GM21825 (cell line): ENCODE measurements around the gene DSCAML1.

Experiments
- ATAC-seq: cut with Tn5 transposase; IDR thresholded peaks from one replicate; pipeline ENCODE4 v1.9.1; 2021; ENCODE audit warnings: mild to moderate bottlenecking, moderate library complexity; ENCODE audit not compliant: unreplicated experiment

Gene DSCAML1

DNA sequence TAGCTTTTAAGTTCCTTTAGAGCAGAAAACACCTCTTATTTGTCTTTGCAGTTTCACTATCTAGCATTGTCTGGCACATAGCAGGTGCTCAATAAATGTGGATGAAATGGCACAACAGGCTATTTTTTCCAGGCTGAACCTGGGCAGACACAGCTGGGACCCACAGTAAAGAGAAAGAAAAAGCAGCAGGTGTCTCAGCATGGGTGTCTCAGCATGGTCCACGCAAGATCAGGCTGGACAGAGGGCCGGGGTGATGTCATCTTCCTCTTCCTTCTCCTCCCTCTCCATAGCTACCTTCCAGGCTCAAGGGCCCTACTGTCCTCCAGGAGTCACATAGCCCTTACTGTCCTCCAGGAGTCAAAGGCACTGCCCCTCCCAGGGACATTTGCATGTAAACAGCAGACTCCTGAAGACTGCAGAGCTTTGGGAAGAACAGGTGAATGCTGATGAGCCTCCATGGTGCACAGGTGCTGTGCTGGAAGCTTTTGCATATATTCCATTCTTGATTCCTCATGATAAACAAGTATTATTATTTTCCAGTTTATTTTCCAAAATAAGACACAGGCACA, 65.2 kb downstream of the DSCAML1 start:
- ATAC-seq, result no peak

DNA sequence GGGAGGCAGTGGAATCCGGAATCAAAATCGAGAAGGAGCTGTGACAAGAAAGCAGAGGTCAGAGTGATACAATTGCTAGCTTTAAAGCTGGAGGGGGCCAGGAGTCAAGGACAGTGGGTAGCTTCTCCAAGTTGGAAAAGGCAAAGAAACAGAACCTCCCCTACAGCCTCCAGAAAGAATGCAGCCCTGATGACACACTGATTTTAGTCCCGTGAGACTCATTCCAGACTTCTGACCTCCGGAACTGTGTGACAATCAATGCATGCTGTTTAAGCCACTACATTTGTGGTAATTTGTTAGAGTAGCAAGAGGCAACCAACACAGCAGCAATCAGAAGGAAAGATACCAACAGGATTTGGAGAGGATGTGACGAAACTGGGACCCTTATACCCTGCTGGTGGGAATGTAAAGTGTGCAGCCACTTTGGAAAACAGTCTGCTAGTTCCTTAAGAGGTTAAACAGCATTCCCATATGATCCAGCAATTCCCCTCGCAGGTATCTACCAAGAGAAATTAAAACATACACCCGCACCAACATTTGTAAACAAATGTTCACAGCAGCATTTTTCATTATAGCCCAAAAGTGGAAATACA, 66.7 kb downstream of the DSCAML1 start:
- ATAC-seq, result no peak

DNA sequence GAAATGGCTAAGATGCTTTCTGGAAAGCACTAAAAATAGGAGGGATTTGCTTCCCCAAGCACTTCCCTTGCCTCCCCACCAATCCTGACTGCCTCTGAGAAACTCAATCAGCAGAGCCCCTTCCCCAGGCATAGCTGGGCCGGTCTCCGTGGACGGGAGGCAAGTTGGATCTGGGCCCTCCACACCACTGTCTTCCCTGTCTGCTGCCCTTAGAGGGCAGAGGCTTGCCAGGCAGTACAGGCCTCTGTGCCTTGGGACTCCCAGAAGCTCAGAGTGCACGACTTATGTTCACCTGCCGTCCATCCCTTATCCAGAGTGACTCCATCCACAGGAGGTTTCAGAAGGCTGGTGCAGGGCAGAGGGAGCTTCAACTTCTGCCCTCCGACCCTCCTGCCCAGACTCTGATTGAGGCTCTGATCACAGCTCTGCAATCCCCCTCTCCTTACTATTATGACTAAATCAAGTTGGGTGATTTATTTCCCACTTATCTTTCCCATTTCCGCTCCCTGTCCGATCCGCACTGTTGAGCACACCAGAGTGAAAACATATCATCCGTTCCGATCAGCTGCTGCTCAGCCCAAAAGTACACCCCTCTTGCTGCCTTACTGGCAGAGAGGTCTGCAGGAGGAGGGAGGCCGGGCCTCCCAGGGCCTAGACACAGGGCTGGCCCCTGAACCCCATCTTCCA, 71.8 kb downstream of the DSCAML1 start:
- no peak for ATAC-seq

DNA sequence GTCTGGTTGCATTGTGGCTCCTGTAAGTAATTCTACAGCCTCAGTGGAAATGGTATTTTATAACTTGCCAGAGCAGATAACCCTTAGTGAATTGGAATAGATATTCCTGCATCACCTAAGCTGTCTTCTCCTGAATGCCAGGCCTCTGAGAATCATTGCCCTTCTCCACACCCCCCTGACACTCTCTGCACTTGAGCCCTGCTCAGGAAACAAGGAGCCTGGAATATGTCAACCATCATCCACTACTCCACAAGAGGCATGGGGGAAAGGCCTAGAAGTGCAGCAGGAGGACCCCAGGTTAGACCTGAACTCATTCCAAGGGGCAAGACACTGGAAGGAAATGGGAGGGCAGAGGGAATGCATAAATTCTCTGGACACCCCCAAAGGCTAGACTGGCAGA, 72.4 kb downstream of the DSCAML1 start:
- no peak for ATAC-seq

DNA sequence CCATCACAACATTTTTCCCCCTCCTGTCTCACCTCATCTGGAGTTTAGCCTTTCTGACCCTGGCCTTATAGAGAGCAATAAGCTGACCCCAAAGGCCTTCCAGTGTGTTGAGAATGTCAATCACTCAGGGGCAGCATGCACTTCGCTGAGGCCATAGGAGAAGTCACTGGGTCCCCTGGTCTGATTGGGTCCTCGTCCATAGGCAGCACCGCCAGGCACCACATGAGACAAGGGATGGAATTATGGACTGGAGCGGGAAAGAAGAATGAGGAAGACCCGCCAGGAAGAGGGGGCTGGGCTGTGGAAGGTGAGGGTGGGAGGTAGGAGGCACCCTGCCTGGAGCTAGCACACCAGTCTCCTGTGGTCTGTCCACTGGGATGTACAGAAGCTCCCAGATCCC, 72.9 kb downstream of the DSCAML1 start:
- ATAC-seq, result no peak

DNA sequence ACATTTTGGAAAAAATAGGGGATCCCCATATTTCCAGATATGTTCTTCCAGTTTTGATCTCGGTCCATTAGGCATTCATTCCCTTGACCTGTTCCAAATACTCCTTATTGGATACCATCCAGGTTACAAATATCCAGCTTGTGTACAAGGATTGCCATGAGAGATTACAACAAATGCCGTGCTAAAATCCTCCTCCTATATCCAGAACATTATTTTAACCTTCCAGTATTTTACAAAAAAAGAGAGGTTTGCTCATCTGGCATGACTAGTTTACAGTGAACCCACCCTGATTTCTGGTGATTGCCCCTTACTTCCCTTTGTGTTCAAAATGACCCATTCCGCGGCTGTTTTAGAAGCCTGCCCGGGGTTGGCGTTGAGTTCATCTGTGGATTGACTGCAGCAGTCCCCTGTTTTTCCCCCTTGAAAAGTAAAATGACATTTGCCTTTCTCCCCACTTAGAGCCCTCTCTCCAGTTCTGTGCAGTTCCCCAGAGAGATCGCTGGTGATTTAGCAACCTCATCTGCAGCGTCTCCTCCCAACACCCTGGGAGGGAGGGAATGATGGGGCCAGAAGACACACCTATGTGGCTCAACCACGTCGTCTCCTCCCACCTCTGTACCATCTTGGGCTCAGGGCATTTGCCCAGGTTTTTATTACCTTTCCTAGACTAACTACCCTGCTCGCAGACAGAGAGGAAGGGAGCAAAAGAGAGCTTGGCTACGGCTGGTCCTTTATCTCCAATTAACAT, 73.6 kb downstream of the DSCAML1 start:
- ATAC-seq, result no peak

DNA sequence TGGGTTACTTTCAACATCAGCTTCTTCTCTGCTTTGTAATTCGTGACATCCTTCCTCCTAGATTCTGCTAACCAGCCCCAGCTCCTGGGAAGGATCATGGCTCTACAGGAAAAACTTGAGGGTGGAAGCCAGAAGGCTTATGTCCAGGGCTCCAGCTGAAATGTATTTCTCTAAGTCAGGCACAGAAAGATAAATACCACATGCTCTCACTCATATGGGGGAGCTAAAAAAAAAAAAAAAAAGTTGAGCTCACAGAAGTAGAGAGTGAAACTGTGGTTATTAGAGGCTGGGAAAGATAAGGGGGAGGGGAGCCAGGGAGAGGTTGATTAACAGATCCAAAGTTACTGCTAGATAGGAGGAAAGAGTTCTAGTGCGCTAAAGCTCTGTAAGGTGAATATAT, 74.9 kb downstream of the DSCAML1 start:
- no peak for ATAC-seq

DNA sequence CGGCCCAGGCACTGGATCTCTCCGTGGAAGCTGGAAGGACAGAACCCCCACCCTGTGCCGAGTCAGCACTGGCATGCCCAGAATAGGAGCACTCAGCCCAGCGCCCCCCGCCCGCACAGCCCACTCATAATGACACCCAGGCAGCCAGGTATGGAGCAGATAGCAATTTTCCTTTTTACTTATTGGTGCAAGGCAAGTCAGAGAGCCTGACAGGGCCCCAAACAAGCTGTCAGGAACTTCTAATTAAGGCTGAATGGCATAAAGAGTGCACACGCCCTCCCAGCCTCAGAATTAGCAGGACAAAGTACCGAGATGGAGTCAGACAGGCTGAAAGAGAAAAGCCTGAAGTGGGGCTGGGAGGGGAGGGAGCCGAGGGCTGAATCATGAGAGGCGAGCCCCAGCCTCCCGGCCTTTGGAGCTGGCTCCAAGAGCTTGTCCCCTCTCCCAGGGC, 76.9 kb downstream of the DSCAML1 start:
- ATAC-seq, result no peak

DNA sequence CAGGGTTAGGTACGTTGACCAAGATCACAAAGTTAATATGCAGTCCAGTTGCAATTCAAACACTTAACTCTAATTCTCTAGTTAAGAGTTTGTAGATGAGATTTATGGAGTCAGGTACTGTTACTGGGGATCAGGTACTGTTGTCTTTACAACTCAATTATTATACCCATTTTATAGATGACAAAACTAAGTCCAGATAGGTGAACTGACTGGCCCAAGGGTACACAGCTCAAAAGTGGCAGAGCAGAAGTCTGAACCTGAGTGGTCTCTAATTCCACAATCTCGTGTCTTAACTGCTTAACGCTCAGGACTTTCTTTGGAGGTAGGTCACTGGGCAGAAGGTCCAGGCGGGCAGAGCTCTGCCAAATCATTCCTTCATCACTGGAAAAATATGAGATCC, 77.5 kb downstream of the DSCAML1 start:
- ATAC-seq, result no peak

DNA sequence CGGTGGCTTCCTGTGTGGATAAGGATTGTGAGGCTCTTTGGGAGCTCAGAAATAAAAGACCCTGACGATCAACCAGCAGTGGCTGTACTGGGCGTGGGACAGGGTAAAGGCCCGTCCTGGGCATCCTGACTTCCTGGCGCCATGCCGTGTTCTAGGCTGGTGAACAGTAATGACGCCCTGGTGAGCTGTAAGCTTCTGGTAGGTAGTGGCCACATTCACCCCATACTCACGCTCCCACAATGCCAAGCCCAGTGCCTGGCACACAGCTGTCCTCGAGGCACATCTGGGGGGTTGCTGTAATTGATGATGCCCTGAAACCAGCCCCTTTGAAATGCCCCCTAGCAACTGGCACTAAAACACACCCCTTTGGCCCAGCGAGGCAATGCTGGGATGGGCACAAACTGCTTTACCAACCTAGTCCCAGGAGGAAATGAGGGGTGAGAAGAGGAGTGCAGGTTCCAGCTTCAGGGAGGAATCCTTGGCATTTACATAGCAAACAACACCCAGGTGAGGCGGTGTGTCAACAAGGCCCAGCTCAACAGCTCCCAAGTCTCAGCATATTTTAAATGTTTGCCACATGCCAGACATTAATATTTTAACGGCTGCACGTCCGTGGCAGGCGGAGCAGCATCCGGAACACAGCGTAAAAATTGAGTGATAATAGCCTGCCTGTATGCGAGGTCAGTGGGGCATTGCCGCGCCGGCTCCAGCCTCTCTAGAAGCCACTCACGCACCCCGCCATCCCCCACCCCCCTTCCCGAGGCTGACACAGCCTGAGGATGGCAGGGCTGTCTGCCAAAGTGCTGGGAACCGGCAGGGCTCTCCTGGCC, 79.3 kb downstream of the DSCAML1 start:
- no peak for ATAC-seq

DNA sequence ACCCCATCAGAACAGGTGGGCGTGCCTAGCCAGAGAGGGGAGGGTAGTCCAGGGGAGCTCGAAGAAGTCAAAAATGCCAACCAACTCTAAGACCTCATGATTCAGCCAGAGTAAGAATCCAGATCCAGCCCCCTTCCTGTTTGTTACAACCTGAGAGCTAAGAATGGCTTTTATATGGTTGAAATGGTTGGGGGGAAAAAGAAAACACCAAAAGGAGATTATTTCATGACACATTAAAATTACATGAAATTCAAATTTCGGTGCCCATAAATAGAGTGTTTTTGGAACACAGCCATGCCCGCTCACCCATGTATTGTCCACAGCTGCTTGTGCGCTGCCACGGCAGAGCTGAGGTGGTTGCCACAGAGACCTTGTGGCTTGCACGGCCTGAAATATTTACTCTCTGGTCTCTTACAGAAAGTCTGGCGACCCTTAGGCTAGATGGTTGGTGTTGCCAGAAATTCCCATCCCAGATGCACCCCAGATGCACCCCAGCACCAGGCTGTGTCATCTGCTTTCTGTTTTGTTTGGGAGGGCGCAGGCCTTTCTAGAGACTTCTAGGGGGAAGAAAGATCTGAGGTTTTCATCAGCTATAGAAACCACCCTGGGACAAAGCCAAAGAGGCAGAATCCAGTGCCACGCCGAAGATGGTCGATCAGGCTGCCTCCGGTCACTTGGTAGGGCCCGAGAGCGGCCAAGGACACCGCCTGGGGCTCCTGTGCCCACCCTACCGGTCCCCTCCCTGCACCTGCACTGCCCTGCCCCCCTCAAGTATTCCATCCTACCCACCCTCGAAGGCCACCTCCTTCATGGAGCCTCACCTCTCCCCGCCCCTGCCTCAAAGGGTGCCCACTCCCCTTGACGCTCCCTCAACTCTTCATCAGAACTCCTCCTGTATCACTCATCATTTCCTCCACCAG, 80.2 kb downstream of the DSCAML1 start:
- no peak for ATAC-seq

DNA sequence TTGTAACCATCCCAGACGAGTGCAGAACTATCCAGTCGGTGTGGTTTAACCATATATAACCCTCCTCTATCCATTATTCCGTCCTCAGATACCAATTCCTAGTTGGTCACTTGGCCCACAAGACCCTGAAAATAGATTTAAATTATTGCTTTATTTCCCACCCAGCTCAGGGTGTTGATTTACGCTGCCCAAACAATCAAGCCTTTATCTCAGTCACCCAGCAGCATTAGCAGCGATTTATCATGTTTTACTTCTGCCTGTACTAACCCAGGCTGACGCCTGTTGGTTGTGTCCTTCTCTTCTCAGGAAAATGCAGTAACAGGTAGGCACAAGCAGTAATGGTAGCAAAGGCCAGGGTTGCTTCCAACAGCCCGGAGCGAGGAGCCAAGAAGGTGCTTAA, 81.2 kb downstream of the DSCAML1 start:
- ATAC-seq, result no peak

DNA sequence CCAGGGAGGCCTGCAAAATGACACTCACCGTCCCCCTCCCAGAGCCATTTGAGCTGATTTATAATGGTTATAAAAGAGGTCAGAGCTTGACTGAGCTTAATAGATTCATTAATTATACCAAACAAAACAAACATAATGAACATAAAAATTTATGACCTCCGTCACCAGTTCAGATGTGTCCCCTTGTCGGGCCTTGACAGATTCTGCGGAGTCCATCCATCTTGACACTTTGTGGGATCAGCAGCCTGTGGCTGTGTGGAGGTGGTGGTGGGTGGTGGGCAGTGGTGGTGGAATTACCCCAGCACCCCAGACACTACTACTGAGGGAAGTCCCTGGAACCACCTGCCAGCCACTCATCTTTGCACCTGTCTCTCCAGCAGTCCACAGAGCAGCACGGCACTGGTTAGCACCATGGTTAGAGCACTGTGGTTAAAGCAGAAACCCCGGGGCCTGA, 83.5 kb downstream of the DSCAML1 start:
- no peak for ATAC-seq

DNA sequence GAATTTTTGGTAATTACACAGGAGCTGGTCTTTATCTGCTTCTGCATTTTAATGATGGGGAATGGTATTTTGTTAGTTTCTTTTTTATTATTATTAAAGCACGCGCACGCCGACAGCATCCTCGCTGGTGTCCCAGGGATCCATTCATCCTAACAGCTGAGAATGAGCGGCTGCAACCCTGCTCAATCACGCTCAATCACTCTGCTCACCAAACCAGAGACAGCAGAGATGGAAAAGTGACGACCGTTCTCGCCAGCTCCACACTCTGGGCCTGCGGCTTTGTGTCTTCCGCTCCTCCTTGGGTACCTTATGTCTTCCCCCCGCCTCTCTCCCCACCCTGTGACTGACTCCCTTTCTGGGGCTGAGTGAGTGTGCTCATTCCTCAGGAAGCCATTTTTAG, 84.5 kb downstream of the DSCAML1 start:
- no peak for ATAC-seq

DNA sequence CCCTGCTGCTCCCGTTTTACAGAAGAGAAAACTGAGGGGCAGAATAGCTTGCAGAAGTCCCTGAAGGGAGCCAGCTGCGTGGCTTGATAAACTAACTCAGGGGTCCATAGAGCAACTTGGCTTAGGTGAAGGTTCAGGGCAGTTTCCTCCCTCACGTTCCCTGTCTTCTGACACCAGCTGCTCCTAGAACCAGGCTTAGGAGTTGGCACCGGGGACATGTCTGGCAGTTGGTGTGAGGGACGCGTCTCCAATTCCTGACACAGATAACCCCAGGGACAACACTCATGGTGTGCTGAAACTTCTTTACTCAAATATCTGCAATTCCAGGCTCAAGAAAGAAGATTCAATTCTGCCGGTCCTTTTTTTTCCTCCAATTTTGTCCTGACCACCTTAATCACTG, 85.7 kb downstream of the DSCAML1 start:
- no peak for ATAC-seq

DNA sequence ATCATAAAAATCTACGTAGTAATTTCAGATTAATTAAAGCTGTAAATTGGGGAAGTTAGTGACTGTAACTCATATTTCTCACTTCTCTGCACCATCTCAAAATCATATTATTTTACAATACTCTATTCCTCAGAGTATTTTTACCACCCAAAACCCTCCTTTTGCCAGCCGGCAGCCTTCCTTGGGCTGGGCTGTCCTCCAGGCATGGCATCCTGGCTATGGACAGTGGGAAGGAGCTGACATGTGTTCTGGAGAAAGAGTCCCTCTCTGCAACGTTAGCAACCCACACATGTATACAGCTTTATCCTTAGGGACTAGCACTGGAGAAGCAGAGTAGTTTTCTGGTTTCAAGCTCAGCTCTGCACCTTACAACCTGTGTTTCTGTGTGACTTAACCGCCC, 86.8 kb downstream of the DSCAML1 start:
- no peak for ATAC-seq

DNA sequence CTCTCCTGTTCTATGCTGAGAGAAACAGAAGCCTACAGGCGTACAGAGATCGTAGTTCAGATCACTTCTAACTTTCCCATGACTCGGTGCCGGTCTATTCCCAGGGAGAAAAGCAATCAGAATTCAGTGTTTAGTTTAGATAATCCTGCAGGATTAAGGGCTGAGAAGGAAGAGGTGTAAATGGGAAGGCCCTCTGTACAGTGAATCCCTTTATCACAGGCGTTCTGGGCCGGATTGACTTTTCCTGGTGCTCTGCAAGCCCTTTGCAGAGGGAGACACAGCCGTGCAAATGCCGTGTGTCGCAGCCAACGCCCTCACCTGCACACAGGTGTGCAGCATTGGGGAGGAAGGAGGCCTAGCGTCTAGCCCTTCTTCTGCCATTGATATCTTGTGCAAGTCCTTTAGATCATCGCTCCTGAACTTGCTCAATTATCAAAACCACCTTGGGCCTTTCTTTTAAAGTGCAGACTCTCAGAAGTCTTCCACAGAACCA, 90.6 kb downstream of the DSCAML1 start:
- ATAC-seq, result no peak

DNA sequence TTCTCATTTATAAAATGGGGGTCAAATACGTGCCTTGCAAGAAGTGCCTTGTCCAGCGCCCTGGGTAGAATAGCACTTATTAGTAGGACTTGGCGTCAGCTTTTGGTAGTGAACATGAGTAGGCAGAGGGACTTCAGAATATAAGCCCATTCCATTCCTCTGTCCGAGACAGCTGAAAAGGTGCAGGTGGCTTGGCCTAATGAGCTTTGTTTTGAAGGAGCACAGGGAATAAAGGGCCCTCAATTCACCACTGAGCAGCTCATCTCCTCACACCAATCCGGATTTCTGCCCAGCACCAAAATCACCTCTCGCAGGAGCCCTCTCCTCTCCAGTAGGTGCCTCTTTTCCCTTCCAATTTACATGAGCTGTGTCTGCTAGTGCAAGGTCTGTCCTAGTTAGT, 91.2 kb downstream of the DSCAML1 start:
- no peak for ATAC-seq

DNA sequence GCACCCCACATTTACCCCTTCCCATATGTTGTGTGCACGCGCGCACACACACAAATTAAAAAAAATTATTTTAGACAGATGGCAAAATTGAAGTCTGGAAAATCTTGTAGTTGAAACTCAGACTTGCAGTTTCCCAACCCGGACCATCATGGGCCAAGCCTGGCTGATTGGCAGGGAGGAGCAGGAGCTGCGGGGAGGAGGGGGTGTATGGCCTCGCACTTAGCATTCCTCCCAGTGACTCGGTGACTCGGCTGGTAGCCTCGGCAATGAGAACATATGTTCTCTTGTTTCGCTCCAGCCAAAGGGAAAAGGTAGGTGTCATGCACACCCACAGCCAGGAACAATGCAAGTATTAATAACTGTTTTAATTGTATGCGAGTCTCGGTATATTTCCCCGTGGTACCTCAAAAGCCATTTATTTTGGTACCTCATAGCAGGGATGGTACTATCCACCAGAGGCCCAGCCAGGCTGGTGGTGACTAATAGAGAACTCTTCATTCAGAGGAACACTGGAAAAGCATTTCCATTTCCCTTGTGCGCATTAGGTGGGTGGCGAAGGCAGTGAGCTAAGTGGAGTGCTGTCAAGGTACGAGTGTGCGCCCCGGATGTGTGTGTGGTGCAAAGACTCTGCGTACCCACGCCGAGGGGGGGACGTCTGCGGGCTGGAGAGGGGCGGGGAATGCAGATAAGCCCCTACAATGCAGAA, 92.5 kb downstream of the DSCAML1 start:
- ATAC-seq, result no peak
